ENCODE data around the gene TMCO6. TPM values are rescaled to one million over a fixed set of nuclear protein-coding genes. Genes with fewer than 3 reads are reported as not detected.

The TMCO6 gene
- total RNA-seq, 4 donors from 2014 or later = 16.1 to 48.7 (median 29.3) TPM

DNA sequence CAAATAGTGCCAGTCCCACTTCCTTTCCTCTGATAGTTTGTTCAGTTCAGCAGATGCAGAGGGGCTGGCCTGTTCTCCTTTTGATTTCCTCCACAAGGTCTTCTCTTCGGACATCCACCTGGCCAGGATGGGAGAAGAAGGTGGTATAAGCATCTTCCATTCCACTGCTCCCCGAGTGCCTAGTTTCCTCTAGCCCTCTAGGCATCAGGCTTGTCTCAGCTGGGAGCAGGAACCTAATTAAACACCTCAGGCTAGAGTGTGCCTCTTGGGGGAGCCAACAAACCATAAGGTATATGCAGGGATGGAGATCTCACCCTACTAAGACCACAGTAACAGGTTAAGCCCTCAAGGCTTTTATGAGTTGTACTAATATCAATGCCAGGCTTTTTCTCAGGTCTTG lies 35.0 kb downstream of the TMCO6 start:
- H3K36me3 ChIP-seq = peaks cover 34 to 55% of the 10 kb centered on the region in 2 donors
- intact Hi-C loops (cut with DNase I) = no loop called here
- WGBS, 2 donors = 92 to 97% methylated on average over 2 of the region's 2 CpGs

DNA sequence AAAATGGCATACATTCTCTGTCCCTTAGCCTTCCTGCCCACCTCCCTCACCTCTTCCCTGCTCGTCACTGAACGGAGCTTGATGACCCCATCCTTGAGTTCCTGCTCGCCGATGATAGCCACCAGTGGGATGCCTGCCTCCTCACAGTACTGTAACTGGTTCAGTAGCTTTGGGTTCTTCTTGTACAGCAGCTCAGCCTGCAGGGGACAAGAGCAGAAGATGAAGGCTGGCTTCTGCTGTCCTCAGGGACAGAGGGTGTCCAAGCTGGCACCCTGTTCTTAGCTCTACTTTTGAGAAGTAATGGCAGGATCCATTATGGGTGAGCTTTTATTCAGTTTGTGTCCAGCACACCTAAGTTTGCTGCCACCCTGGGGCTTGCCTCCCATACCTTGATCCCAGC lies 35.4 kb downstream of the TMCO6 start:
- DNase-seq = no peak
- Histone ChIP-seq H3K4me1 (no peaks in the 10 kb centered on the region), H3K9me3 (no peaks in the 10 kb centered on the region), H3K27me3 (no peaks in the 10 kb centered on the region), H3K4me3 (replicated peaks in 1 of 3) (no peak overlapping the region), H3K27ac (no peak overlapping the region), H3K36me3 (peaks cover 33 to 55% of the 10 kb centered on the region in 2 donors)
- 91 to 94% methylated on average over 4 of the region's 4 CpGs for WGBS, 2 donors
- intact Hi-C loops (cut with DNase I) = no loop called here
- TF ChIP-seq, protein P1, sequence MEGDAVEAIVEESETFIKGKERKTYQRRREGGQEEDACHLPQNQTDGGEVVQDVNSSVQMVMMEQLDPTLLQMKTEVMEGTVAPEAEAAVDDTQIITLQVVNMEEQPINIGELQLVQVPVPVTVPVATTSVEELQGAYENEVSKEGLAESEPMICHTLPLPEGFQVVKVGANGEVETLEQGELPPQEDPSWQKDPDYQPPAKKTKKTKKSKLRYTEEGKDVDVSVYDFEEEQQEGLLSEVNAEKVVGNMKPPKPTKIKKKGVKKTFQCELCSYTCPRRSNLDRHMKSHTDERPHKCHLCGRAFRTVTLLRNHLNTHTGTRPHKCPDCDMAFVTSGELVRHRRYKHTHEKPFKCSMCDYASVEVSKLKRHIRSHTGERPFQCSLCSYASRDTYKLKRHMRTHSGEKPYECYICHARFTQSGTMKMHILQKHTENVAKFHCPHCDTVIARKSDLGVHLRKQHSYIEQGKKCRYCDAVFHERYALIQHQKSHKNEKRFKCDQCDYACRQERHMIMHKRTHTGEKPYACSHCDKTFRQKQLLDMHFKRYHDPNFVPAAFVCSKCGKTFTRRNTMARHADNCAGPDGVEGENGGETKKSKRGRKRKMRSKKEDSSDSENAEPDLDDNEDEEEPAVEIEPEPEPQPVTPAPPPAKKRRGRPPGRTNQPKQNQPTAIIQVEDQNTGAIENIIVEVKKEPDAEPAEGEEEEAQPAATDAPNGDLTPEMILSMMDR (IDR thresholded peaks at IDR 0.05) = no peak
- no peak for TF ChIP-seq POLR2A (IDR thresholded peaks at IDR 0.05)

More for the DNA sequence above, 35.0 kb downstream of the TMCO6 start:
- Histone ChIP-seq H3K4me1 (no peaks in the 10 kb centered on the region), H3K9me3 (no peaks in the 10 kb centered on the region), H3K27ac (no peak overlapping the region), H3K4me3 (replicated peaks in 1 of 3) (no peak overlapping the region), H3K27me3 (no peaks in the 10 kb centered on the region)
- DNase-seq = no peak
- no peak for TF ChIP-seq POLR2A (IDR thresholded peaks at IDR 0.05)
- TF ChIP-seq, protein P1 (IDR thresholded peaks at IDR 0.05) = no peak

DNA sequence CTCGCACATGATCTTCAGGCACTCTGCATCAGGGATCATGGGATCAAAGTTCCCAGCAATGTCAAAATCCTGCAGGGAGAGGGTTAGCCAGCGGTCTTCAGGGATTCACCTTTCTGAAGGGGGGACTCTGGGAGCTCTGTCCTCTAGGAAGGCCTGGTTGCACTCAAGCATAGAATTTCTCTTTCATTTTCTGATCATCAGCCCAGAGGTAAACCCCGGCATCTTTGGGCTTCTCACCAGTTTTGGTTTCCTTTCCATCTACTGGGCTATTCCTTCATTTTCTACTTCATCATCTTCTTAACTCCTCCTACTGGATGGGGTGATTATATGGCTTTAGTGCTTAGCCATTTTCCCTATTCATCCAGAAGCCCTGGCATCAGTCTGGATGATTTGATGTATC lies 38.7 kb downstream of the TMCO6 start:
- intact Hi-C loops (cut with DNase I) = no loop called here
- WGBS, 2 donors = 90 to 97% methylated on average over 3 of the region's 3 CpGs
- peaks cover 40 to 48% of the 10 kb centered on the region in 2 donors for H3K36me3 ChIP-seq

DNA sequence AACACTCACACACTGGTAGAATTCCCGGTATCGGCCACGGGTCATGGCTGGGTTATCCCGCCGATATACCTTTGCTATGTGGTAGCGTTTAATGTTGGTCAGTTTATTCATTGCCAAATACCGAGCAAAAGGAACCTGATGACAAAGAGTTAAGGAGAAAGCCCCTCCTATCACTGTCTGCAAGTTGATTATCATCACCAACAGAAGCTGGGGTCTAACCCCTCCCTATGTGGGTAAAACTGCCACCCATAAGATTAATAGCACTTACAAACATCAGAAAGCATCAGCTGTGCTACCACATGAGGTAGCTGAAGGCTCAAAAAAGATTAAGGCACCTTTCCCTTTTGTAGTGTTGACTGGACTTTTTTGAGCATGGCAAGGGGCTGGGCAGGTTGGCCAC lies 39.7 kb downstream of the TMCO6 start:
- H3K27me3 ChIP-seq = no peaks in the 10 kb centered on the region
- H3K27ac ChIP-seq = no peak overlapping the region
- 95 to 98% methylated on average over 7 of the region's 7 CpGs for WGBS, 2 donors
- H3K36me3 ChIP-seq = peaks cover 38 to 44% of the 10 kb centered on the region in 2 donors
- no peak for DNase-seq
- H3K4me1 ChIP-seq = no peaks in the 10 kb centered on the region
- intact Hi-C loops (cut with DNase I) = no loop called here
- TF ChIP-seq POLR2A (IDR thresholded peaks at IDR 0.05) = no peak
- H3K9me3 ChIP-seq = no peaks in the 10 kb centered on the region
- H3K4me3 ChIP-seq (replicated peaks in 1 of 3) = no peak overlapping the region

More for the DNA sequence above, 38.7 kb downstream of the TMCO6 start:
- no peak overlapping the region for H3K4me3 ChIP-seq (replicated peaks in 1 of 3)
- no peak overlapping the region for H3K27ac ChIP-seq
- DNase-seq = no peak
- no peak for TF ChIP-seq POLR2A (IDR thresholded peaks at IDR 0.05)
- TF ChIP-seq, protein P1 (IDR thresholded peaks at IDR 0.05) = no peak
- no peaks in the 10 kb centered on the region for H3K9me3 ChIP-seq
- H3K4me1 ChIP-seq = no peaks in the 10 kb centered on the region
- no peaks in the 10 kb centered on the region for H3K27me3 ChIP-seq

DNA sequence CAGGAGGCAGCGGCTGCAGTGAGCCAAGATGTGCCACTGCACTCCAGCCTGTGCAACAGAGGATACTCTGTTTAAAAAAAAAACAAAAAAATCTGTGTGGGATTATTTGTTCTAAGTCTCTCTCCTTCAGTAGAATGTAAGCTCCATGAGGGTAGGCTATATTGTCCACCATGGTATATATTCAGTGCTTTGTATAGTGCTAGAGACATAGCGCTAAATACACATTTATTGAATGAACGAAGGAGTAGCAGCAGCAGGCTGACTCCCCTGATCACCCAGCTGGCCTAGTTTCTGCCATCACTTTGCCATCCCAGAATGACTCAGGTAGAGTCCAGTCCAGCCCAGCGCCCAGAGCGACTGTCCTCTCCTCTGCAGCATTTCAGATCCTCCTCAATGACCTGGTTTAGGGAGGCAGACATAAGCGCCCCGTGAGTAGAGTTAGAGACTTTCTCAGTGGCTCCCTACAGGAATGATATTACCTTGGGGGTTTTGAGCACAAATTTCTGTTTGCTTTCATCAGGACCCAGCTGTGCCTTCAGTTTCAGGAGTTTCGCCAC lies 51.2 kb downstream of the TMCO6 start:
- Histone ChIP-seq H3K4me3 (replicated peaks in 1 of 3) (peak overlapping the region; percentile 12 to 58 (median 45)), H3K36me3 (peaks cover 25 to 34% of the 10 kb centered on the region in 2 donors), H3K27ac (peak overlapping the region in 2 of 3 donors; percentile 69 to 77), H3K27me3 (no peaks in the 10 kb centered on the region), H3K4me1 (peaks cover 15% of the 10 kb centered on the region in 2 donors), H3K9me3 (no peaks in the 10 kb centered on the region)
- intact Hi-C loops (cut with DNase I) = loop anchor here (10.0 kb wide), 1 partner anchor 446 kb away; no protein-coding TSS in a partner anchor
- TF ChIP-seq POLR2A (IDR thresholded peaks at IDR 0.05) = no peak
- TF ChIP-seq, protein P1 (IDR thresholded peaks at IDR 0.05) = no peak
- no peak for DNase-seq
- 47 to 58% methylated on average over 8 of the region's 8 CpGs for WGBS, 2 donors
